ENCODE results near the gene TM7SF2.

GRCh38 chr11:65135633-65136145 is 24.0 kb downstream of the TM7SF2 start:
- TF ChIP-seq CTCF (IDR thresholded peaks at IDR 0.05; ENCODE audit: borderline replicate concordance, extremely low read depth, low read length, poor library complexity, severe bottlenecking) (no peak), EZH2 (IDR thresholded peaks at IDR 0.05; ENCODE audit: borderline replicate concordance, low read depth, low read length, severe bottlenecking) (no peak)
